GM21529 (cell line): ENCODE results near the gene TP53BP1.
"Not testable (repeated sequence)": the region's sequence is repeated elsewhere in the genome, so short reads cannot be mapped to it uniquely, and the experiment has no call there.

Source experiments
- ATAC-seq: cut with Tn5 transposase; IDR thresholded peaks from one replicate; pipeline ENCODE4 v1.9.1; 2021; ENCODE audit not compliant: unreplicated experiment

TP53BP1 gene

GRCh38 chr15:43492673-43493601 lies at the start of gene TP53BP1:
TP53BP1 (minus strand) TSS chr15:43493156; CDS start chr15:43493043, 113 bp downstream.
- peak; percentile 98 for ATAC-seq

GRCh38 chr15:43541785-43542184 lies 48.8 kb upstream of the TP53BP1 start:
- no peak for ATAC-seq

GRCh38 chr15:43538091-43538490 lies 45.1 kb upstream of the TP53BP1 start:
- ATAC-seq: no peak

GRCh38 chr15:43534897-43535296 lies 41.9 kb upstream of the TP53BP1 start:
- no peak for ATAC-seq

- not testable (repeated sequence) for ATAC-seq
Observed at GRCh38 chr15:43532826-43533225, 39.9 kb upstream of the TP53BP1 start.

- ATAC-seq: no peak
Observed at GRCh38 chr15:43531018-43531670, 38.2 kb upstream of the TP53BP1 start.

GRCh38 chr15:43529587-43530345 lies 36.8 kb upstream of the TP53BP1 start:
- ATAC-seq: no peak

- ATAC-seq: no peak
Observed at GRCh38 chr15:43529141-43529540, 36.2 kb upstream of the TP53BP1 start.

- no peak for ATAC-seq
Observed at GRCh38 chr15:43528542-43529007, 35.6 kb upstream of the TP53BP1 start.

GRCh38 chr15:43527802-43528541 lies 35.0 kb upstream of the TP53BP1 start:
- ATAC-seq: no peak

- no peak for ATAC-seq
Observed at GRCh38 chr15:43527016-43527801, 34.3 kb upstream of the TP53BP1 start.

- no peak for ATAC-seq
Observed at GRCh38 chr15:43526261-43526930, 33.4 kb upstream of the TP53BP1 start.

GRCh38 chr15:43525131-43525530 lies 32.2 kb upstream of the TP53BP1 start:
- no peak for ATAC-seq

GRCh38 chr15:43524254-43524845 lies 31.4 kb upstream of the TP53BP1 start:
- ATAC-seq: no peak

- ATAC-seq: no peak
Observed at GRCh38 chr15:43523646-43524045, 30.7 kb upstream of the TP53BP1 start.

GRCh38 chr15:43522247-43522646 lies 29.3 kb upstream of the TP53BP1 start:
- no peak for ATAC-seq

GRCh38 chr15:43521419-43521818 lies 28.5 kb upstream of the TP53BP1 start:
- ATAC-seq: no peak

- no peak for ATAC-seq
Observed at GRCh38 chr15:43520138-43520537, 27.2 kb upstream of the TP53BP1 start.

GRCh38 chr15:43519196-43519595 lies 26.2 kb upstream of the TP53BP1 start:
- ATAC-seq: no peak
